Ovary (tissue), 3 donors: ENCODE measurements around the gene FRMD3.

Experiments used
- CTCF ChIP-seq, 3 donors: fragments of 450-650 bp in 2 of 3; fragments of 200-600 bp in 1 of 3; IDR thresholded peaks; one replicate each; pipeline versions ENCODE4 v1.5.1 to v1.8.0; 2016 to 2022; ENCODE audit warnings: antibody characterized with exemption in 3 of 3, mild to moderate bottlenecking in 1 of 3
- POLR2A ChIP-seq: fragments of 450-650 bp; IDR thresholded peaks from one replicate; pipeline ENCODE4 v1.6.1; 2017; ENCODE audit warnings: antibody characterized with exemption, mild to moderate bottlenecking, moderate library complexity
- donor health status: DM: no; HTN: no; CAD: no.

- no peak for TF ChIP-seq CTCF (IDR thresholded peaks at IDR 0.05)
- TF ChIP-seq POLR2A, result no peak
Observed at GRCh38 chr9:83475741-83476140, 62.5 kb downstream of the FRMD3 start.
